WTC11 (cell line): ENCODE measurements around the gene RCBTB2. TPM values are rescaled to one million over a fixed set of nuclear protein-coding genes. Genes with fewer than 3 reads are reported as not detected.

ENCODE experiments used
- ATAC-seq: fragments of 200-7000 bp; cut with Tn5 transposase; 2 replicates; pipeline ENCODE4 v1.10.0; 2021; ENCODE audit warnings: mild to moderate bottlenecking, moderate library complexity
- CTCF ChIA-PET: fragments of 300-600 bp; sonication (Branson Sonifier 250); formaldehyde crosslinking; loops from one replicate; lab custom pipeline; 2021; ENCODE audit warnings: antibody characterized with exemption; lab: Charles Lee
- POLR2A ChIA-PET: fragments of 350-600 bp; sonication (Branson Sonifier 250); formaldehyde crosslinking; loops from one replicate; lab custom pipeline; 2021; ENCODE audit warnings: antibody characterized with exemption; lab: Charles Lee
- DNase-seq: peaks from one replicate; pipeline ENCODE4 v3.0.0; 2021; ENCODE audit warnings: low spot score
- H3K27ac Mint-ChIP-seq: 2 replicates; pipeline ENCODE4 v1.8.0; 2021; ENCODE audit warnings: mixed read lengths
- H3K27me3 Mint-ChIP-seq: 2 replicates; pipeline ENCODE4 v1.8.0; 2021; ENCODE audit warnings: low read depth, mild to moderate bottlenecking, moderate library complexity, mixed read lengths
- H3K36me3 Mint-ChIP-seq: 2 replicates; pipeline ENCODE4 v1.8.0; 2021; ENCODE audit warnings: mixed read lengths
- H3K4me1 Mint-ChIP-seq: 2 replicates; pipeline ENCODE4 v1.8.0; 2022; ENCODE audit warnings: mixed read lengths
- H3K4me3 Mint-ChIP-seq: 2 replicates; pipeline ENCODE4 v1.8.0; 2021; ENCODE audit warnings: mild to moderate bottlenecking, moderate library complexity, mixed read lengths
- H3K9me3 Mint-ChIP-seq: 2 replicates; pipeline ENCODE4 v1.8.0; 2021; ENCODE audit warnings: mixed read lengths
- CBFB ChIP-seq: sonication (generic); formaldehyde crosslinking; IDR thresholded peaks from 2 replicates; pipeline ENCODE4 v1.8.1; 2022; ENCODE audit warnings: mild to moderate bottlenecking, low read depth, missing genetic modification reagents
- E2F4 ChIP-seq: sonication (generic); formaldehyde crosslinking; IDR thresholded peaks from 2 replicates; pipeline ENCODE4 v1.8.1; 2022; ENCODE audit warnings: low read depth, mild to moderate bottlenecking, moderate library complexity, missing genetic modification reagents, borderline replicate concordance
- ELF4 ChIP-seq: sonication (generic); formaldehyde crosslinking; IDR thresholded peaks from 2 replicates; pipeline ENCODE4 v1.8.1; 2022; ENCODE audit warnings: low read depth, mild to moderate bottlenecking, moderate library complexity, missing genetic modification reagents
- FOXK1 ChIP-seq: sonication (generic); formaldehyde crosslinking; IDR thresholded peaks from 2 replicates; pipeline ENCODE4 v1.8.0; 2022; ENCODE audit warnings: mild to moderate bottlenecking, moderate library complexity, missing genetic modification reagents
- FOXP1 ChIP-seq: sonication (generic); formaldehyde crosslinking; IDR thresholded peaks from 2 replicates; pipeline ENCODE4 v1.8.0; 2022; ENCODE audit warnings: missing genetic modification reagents, mild to moderate bottlenecking, moderate library complexity, borderline replicate concordance
- GRHL2 ChIP-seq: fragments of 250-450 bp; sonication (Bioruptor Pico); IDR thresholded peaks from 2 replicates; pipeline ENCODE4 v1.8.0; 2022; ENCODE audit warnings: mild to moderate bottlenecking, moderate library complexity; ENCODE audit not compliant: insufficient replicate concordance, severe bottlenecking
- GTF2I ChIP-seq: fragments of 250-450 bp; sonication (Bioruptor Pico); conservative IDR thresholded peaks from 2 replicates; pipeline ENCODE4 v1.4.0; 2021; ENCODE audit warnings: mild to moderate bottlenecking
- HMGA2 ChIP-seq: fragments of 250-450 bp; sonication (Bioruptor Pico); IDR thresholded peaks from 2 replicates; pipeline ENCODE4 v1.4.0; 2021; ENCODE audit warnings: mild to moderate bottlenecking, moderate library complexity
- KAT7 ChIP-seq: sonication (generic); formaldehyde crosslinking; IDR thresholded peaks from 2 replicates; pipeline ENCODE4 v1.8.1; 2023; ENCODE audit warnings: missing genetic modification reagents, mild to moderate bottlenecking, borderline replicate concordance
- MYBL2 ChIP-seq: sonication (generic); formaldehyde crosslinking; IDR thresholded peaks from 2 replicates; pipeline ENCODE4 v1.8.1; 2023; ENCODE audit warnings: mild to moderate bottlenecking, moderate library complexity, missing genetic modification reagents
- NFYB ChIP-seq: sonication (generic); formaldehyde crosslinking; conservative IDR thresholded peaks from 2 replicates; pipeline ENCODE4 v1.8.0; 2022; ENCODE audit warnings: low read depth, missing genetic modification reagents
- NR3C1 ChIP-seq: sonication (generic); formaldehyde crosslinking; conservative IDR thresholded peaks from 2 replicates; pipeline ENCODE4 v1.8.1; 2023; ENCODE audit warnings: low read depth, mild to moderate bottlenecking, missing genetic modification reagents
- OVOL2 ChIP-seq: fragments of 250-450 bp; sonication (Bioruptor Pico); IDR thresholded peaks from 2 replicates; pipeline ENCODE4 v1.9.0; 2021; ENCODE audit warnings: mild to moderate bottlenecking, borderline replicate concordance
- RELA ChIP-seq: sonication (generic); formaldehyde crosslinking; IDR thresholded peaks from 2 replicates; pipeline ENCODE4 v1.8.1; 2022; ENCODE audit warnings: missing genetic modification reagents, mild to moderate bottlenecking, borderline replicate concordance
- SMAD3 ChIP-seq: sonication (generic); formaldehyde crosslinking; IDR thresholded peaks from 2 replicates; pipeline ENCODE4 v1.8.0; 2022; ENCODE audit warnings: missing genetic modification reagents, mild to moderate bottlenecking, borderline replicate concordance
- SMAD4 ChIP-seq: sonication (generic); formaldehyde crosslinking; IDR thresholded peaks from 2 replicates; pipeline ENCODE4 v1.8.0; 2022; ENCODE audit warnings: mild to moderate bottlenecking, missing genetic modification reagents
- STAT6 ChIP-seq: sonication (generic); formaldehyde crosslinking; conservative IDR thresholded peaks from 2 replicates; pipeline ENCODE4 v1.8.1; 2023; ENCODE audit warnings: mild to moderate bottlenecking, low read depth, missing genetic modification reagents, moderate library complexity
- TEAD4 ChIP-seq: sonication (generic); formaldehyde crosslinking; IDR thresholded peaks from 2 replicates; pipeline ENCODE4 v1.8.0; 2022; ENCODE audit warnings: mild to moderate bottlenecking, missing genetic modification reagents
- TP53 ChIP-seq: sonication (generic); formaldehyde crosslinking; IDR thresholded peaks from 2 replicates; pipeline ENCODE4 v1.8.1; 2023; ENCODE audit warnings: mild to moderate bottlenecking, missing genetic modification reagents
- ZNF138 ChIP-seq: sonication (generic); formaldehyde crosslinking; conservative IDR thresholded peaks from 2 replicates; pipeline ENCODE4 v1.8.1; 2022; ENCODE audit warnings: mild to moderate bottlenecking, moderate library complexity, missing genetic modification reagents
- ZNF317 ChIP-seq: sonication (generic); formaldehyde crosslinking; IDR thresholded peaks from 2 replicates; pipeline ENCODE4 v1.8.1; 2023; ENCODE audit warnings: low read depth, mild to moderate bottlenecking, moderate library complexity, missing genetic modification reagents, borderline replicate concordance
- ZNF396 ChIP-seq: fragments of 250-450 bp; sonication (Bioruptor Pico); IDR thresholded peaks from 2 replicates; pipeline ENCODE4 v1.8.0; 2021; ENCODE audit warnings: mild to moderate bottlenecking, moderate library complexity, borderline replicate concordance
- ZNF416 ChIP-seq: fragments of 250-450 bp; sonication (Bioruptor Pico); IDR thresholded peaks from 2 replicates; pipeline ENCODE4 v1.9.0; 2021; ENCODE audit warnings: mild to moderate bottlenecking, inconsistent platforms
- ZSCAN18 ChIP-seq: fragments of 250-450 bp; sonication (Bioruptor Pico); IDR thresholded peaks from 2 replicates; pipeline ENCODE4 v2.1.2; 2022; ENCODE audit warnings: mild to moderate bottlenecking, moderate library complexity
- total RNA-seq: library from RNA; stranded (reverse); gene quantifications from 3 replicates; pipeline ENCODE4 v1.2.3, GENCODE V29; 2021
- TF ChIP-seq, protein P1 (sequence below): sonication (generic); formaldehyde crosslinking; IDR thresholded peaks from 2 replicates; pipeline ENCODE4 v1.8.0; 2023; ENCODE audit warnings: missing genetic modification reagents
- TF ChIP-seq, protein P2 (sequence below): sonication (generic); formaldehyde crosslinking; IDR thresholded peaks from 2 replicates; pipeline ENCODE4 v1.8.1; 2022; ENCODE audit warnings: mild to moderate bottlenecking, moderate library complexity, missing genetic modification reagents
- TF ChIP-seq, protein P3 (sequence below): fragments of 200-600 bp; IDR thresholded peaks from 2 replicates; pipeline ENCODE4 v1.8.0; 2022; ENCODE audit warnings: antibody characterized with exemption
- TF ChIP-seq, protein P4 (sequence below): sonication (generic); formaldehyde crosslinking; IDR thresholded peaks from 2 replicates; pipeline ENCODE4 v1.8.1; 2022; ENCODE audit warnings: mild to moderate bottlenecking, missing genetic modification reagents, moderate library complexity, borderline replicate concordance

The RCBTB2 gene
- total RNA-seq, 1 experiment from 2014 or later, result 6.6 TPM

GRCh38 chr13:48475230-48475629, 57.6 kb downstream of the RCBTB2 start (continued):
- TF ChIP-seq ZNF416 (CRISPR knock-in tag), result no peak
- no peak for TF ChIP-seq FOXP1 (CRISPR knock-in tag)
- TF ChIP-seq HMGA2 (CRISPR knock-in tag), result no peak
- no peak for TF ChIP-seq OVOL2 (CRISPR knock-in tag)
- TF ChIP-seq, protein P1, sequence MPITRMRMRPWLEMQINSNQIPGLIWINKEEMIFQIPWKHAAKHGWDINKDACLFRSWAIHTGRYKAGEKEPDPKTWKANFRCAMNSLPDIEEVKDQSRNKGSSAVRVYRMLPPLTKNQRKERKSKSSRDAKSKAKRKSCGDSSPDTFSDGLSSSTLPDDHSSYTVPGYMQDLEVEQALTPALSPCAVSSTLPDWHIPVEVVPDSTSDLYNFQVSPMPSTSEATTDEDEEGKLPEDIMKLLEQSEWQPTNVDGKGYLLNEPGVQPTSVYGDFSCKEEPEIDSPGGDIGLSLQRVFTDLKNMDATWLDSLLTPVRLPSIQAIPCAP (CRISPR knock-in tag), result no peak
- TF ChIP-seq, protein P2, sequence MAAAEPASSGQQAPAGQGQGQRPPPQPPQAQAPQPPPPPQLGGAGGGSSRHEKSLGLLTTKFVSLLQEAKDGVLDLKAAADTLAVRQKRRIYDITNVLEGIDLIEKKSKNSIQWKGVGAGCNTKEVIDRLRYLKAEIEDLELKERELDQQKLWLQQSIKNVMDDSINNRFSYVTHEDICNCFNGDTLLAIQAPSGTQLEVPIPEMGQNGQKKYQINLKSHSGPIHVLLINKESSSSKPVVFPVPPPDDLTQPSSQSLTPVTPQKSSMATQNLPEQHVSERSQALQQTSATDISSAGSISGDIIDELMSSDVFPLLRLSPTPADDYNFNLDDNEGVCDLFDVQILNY, result no peak
- TF ChIP-seq MYBL2, result no peak
- TF ChIP-seq E2F4 (CRISPR knock-in tag), result no peak
- TF ChIP-seq ZSCAN18 (CRISPR knock-in tag), result no peak
- no peak for TF ChIP-seq RELA
- TF ChIP-seq, protein P3, sequence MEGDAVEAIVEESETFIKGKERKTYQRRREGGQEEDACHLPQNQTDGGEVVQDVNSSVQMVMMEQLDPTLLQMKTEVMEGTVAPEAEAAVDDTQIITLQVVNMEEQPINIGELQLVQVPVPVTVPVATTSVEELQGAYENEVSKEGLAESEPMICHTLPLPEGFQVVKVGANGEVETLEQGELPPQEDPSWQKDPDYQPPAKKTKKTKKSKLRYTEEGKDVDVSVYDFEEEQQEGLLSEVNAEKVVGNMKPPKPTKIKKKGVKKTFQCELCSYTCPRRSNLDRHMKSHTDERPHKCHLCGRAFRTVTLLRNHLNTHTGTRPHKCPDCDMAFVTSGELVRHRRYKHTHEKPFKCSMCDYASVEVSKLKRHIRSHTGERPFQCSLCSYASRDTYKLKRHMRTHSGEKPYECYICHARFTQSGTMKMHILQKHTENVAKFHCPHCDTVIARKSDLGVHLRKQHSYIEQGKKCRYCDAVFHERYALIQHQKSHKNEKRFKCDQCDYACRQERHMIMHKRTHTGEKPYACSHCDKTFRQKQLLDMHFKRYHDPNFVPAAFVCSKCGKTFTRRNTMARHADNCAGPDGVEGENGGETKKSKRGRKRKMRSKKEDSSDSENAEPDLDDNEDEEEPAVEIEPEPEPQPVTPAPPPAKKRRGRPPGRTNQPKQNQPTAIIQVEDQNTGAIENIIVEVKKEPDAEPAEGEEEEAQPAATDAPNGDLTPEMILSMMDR, result no peak

DNA sequence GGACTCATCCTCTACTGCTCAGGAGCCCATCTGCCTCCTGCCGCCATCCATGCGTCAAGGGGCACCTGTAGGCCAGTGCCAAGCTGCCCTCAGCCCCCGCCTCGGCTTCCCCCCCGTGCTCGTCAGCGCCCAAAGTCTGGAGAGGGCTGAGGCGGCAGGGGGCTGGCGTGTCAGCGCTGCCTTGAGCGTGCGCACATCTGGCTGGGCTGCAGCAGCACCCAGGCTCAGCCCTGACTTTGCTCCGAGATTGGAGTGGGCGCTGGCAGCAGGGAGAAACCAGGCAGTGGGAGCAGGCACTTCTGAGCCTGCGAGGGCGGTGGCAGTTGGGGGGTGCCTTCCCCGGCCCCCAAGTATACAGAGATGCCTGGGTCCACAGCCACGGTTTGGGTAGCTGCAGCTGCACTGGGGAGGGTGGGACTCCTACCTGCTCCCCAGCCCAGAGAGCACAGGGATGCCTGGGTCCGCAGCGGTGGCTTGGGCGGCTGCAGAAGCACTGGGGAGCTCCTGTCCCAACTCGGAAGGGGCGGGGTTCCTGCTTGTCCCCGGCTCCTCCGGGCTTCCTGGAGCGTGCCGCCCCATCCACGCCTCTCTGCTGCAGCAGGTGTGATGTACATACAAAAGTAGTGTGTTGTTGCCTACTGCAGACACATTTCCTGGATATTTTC, 75.2 kb downstream of the RCBTB2 start:
- ChIA-PET POLR2A (no interaction called here), CTCF (no interaction called here)
- Mint-ChIP-seq H3K9me3 (no peaks in the 10 kb centered on the region), H3K27ac (no peak overlapping the region), H3K4me3 (no peak overlapping the region), H3K4me1 (peaks cover 6% of the 10 kb centered on the region), H3K27me3 (no peaks in the 10 kb centered on the region), H3K36me3 (peaks cover 3% of the 10 kb centered on the region; the same call in 1 of the 2 replicates)
- ATAC-seq (no peak; the same call in 1 of the 2 replicates), DNase-seq (no peak)
- TF ChIP-seq ZNF317 (CRISPR knock-in tag) (no peak), NR3C1 (no peak), GRHL2 (no peak), ZNF396 (CRISPR knock-in tag) (no peak), GTF2I (CRISPR knock-in tag) (no peak), KAT7 (CRISPR knock-in tag) (no peak), STAT6 (CRISPR knock-in tag) (no peak), ELF4 (CRISPR knock-in tag) (no peak), ZNF138 (CRISPR knock-in tag) (no peak), TEAD4 (no peak), TP53 (CRISPR knock-in tag) (no peak), CBFB (no peak), SMAD4 (CRISPR knock-in tag) (no peak), SMAD3 (no peak), FOXK1 (CRISPR knock-in tag) (no peak), NFYB (CRISPR knock-in tag) (no peak)
- TF ChIP-seq, protein P4, sequence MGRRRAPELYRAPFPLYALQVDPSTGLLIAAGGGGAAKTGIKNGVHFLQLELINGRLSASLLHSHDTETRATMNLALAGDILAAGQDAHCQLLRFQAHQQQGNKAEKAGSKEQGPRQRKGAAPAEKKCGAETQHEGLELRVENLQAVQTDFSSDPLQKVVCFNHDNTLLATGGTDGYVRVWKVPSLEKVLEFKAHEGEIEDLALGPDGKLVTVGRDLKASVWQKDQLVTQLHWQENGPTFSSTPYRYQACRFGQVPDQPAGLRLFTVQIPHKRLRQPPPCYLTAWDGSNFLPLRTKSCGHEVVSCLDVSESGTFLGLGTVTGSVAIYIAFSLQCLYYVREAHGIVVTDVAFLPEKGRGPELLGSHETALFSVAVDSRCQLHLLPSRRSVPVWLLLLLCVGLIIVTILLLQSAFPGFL (CRISPR knock-in tag), result no peak
